ENCODE measurements around the gene GBE1. TPM values are rescaled to one million over a fixed set of nuclear protein-coding genes. Genes with fewer than 3 reads are reported as not detected.
A peak's percentile ranks its signal among the peaks of the same experiment; 100 is the strongest.

Gene GBE1
- total and polyA plus RNA-seq, 2 donors (not counting 1 experiment from before 2014, with no cell fraction given): 153 to 232 TPM

DNA sequence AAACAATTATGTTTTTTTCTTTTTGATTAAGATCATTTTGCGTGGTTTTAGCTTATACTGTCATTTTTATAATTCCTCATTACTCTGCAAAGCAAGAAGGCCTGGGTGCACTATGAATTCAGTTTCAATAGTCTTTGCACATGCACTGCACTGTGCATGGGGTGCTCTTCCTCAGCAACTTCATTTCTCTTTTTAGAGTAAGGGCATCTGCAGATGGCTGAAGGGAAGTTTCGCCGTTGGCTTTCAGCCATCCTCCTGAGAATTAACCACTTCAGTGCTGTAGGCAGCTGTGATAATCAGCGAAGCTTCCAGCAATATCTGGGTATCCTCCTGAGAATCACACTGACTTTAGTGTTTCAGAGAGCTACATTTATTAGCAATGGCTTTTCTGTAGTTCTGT is 284.8 kb downstream of the GBE1 start:
- H2AFZ ChIP-seq (ENCODE audit: low read length): no peak overlapping the region
- no peaks in the 10 kb centered on the region for H3K4me1 ChIP-seq (ENCODE audit: control insufficient read depth, extremely low read depth, insufficient read depth, low read length)
- no peaks in the 10 kb centered on the region for H4K20me1 ChIP-seq (ENCODE audit: control insufficient read depth, extremely low read depth, insufficient read depth, low read length)
- H3K4me2 ChIP-seq (ENCODE audit: extremely low read depth, insufficient read depth, low read length): no peak overlapping the region
- H3K4me3 ChIP-seq (replicated peaks in 1 of 4; ENCODE audit: control extremely low read depth in 1 of 4, insufficient read depth in 1 of 4, low read depth in 3 of 4, low read length in 4 of 4): no peak overlapping the region
- no peak for DNase-seq (ENCODE audit: low read depth in 2 of 2)
- H3K79me2 ChIP-seq (ENCODE audit: control insufficient read depth, insufficient read depth, low read length): no peaks in the 10 kb centered on the region
- H3K27ac ChIP-seq (ENCODE audit: insufficient read depth, low read length): no peak overlapping the region
- H3K9me3 ChIP-seq (ENCODE audit: control insufficient read depth, insufficient read depth, low read depth, low read length): no peaks in the 10 kb centered on the region
- H3K27me3 ChIP-seq (ENCODE audit: control insufficient read depth, insufficient read depth, low read length): no peaks in the 10 kb centered on the region
- no peak overlapping the region for H3K9ac ChIP-seq (ENCODE audit: insufficient read depth, low read length)
- no peaks in the 10 kb centered on the region for H3K36me3 ChIP-seq (ENCODE audit: control insufficient read depth, insufficient read depth, low read length)
- TF ChIP-seq, protein P1, sequence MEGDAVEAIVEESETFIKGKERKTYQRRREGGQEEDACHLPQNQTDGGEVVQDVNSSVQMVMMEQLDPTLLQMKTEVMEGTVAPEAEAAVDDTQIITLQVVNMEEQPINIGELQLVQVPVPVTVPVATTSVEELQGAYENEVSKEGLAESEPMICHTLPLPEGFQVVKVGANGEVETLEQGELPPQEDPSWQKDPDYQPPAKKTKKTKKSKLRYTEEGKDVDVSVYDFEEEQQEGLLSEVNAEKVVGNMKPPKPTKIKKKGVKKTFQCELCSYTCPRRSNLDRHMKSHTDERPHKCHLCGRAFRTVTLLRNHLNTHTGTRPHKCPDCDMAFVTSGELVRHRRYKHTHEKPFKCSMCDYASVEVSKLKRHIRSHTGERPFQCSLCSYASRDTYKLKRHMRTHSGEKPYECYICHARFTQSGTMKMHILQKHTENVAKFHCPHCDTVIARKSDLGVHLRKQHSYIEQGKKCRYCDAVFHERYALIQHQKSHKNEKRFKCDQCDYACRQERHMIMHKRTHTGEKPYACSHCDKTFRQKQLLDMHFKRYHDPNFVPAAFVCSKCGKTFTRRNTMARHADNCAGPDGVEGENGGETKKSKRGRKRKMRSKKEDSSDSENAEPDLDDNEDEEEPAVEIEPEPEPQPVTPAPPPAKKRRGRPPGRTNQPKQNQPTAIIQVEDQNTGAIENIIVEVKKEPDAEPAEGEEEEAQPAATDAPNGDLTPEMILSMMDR (conservative IDR thresholded peaks at IDR 0.05 in 1 of 2, IDR thresholded peaks at IDR 0.05 in 1 of 2; ENCODE audit: low read depth in 1 of 2, low read length in 2 of 2): no peak
- no peak for TF ChIP-seq EZH2 (IDR thresholded peaks at IDR 0.05; ENCODE audit: low read length, missing control alignments)

DNA sequence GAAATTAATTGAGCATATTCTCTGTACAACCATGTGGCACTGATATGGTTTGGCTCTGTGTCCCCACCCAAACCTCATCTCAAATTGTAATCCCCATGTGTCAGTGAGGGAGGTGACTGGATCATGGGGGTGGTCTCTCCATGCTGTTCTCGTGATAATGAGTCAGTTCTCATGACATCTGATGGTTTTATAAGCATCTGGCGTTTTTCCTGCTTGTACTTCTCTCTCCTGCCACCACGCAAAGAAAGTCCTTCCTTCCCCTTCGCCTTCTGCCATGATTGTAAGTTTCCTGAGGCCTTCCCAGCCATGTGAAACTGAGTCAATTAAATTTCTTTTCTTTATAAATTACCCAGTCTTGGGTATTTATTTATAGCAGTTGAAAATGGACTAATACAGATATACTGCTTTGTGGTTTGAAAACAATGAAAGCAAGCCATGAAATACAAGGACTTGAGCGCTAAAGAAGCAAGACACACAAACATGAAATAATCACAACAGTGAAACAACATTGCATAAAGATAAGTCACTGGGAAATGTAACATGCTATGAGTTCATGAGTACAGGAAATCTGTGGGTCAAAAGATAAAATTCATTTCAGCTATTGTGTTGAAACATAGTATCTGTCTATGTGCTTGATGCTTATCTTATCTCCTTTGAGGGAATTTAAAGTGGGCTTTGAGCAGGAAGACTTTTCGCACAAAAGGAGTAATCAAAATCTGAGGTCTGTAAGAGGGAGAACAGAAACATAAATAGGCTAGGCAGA is 288.7 kb downstream of the GBE1 start:
- Histone ChIP-seq H3K27me3 (ENCODE audit: control insufficient read depth, insufficient read depth, low read length) (no peaks in the 10 kb centered on the region), H3K4me3 (replicated peaks in 1 of 4; ENCODE audit: control extremely low read depth in 1 of 4, insufficient read depth in 1 of 4, low read depth in 3 of 4, low read length in 4 of 4) (no peak overlapping the region), H3K79me2 (ENCODE audit: control insufficient read depth, insufficient read depth, low read length) (no peaks in the 10 kb centered on the region), H3K27ac (ENCODE audit: insufficient read depth, low read length) (no peak overlapping the region), H3K9me3 (ENCODE audit: control insufficient read depth, insufficient read depth, low read depth, low read length) (no peaks in the 10 kb centered on the region), H3K4me2 (ENCODE audit: extremely low read depth, insufficient read depth, low read length) (no peak overlapping the region), H3K4me1 (ENCODE audit: control insufficient read depth, extremely low read depth, insufficient read depth, low read length) (no peaks in the 10 kb centered on the region), H3K9ac (ENCODE audit: insufficient read depth, low read length) (no peak overlapping the region), H4K20me1 (ENCODE audit: control insufficient read depth, extremely low read depth, insufficient read depth, low read length) (no peaks in the 10 kb centered on the region), H2AFZ (ENCODE audit: low read length) (no peak overlapping the region), H3K36me3 (ENCODE audit: control insufficient read depth, insufficient read depth, low read length) (no peaks in the 10 kb centered on the region)
- peak in 1 of 2 donors; percentile 60 for DNase-seq (ENCODE audit: low read depth in 2 of 2)
- TF ChIP-seq, protein P1 (conservative IDR thresholded peaks at IDR 0.05 in 1 of 2, IDR thresholded peaks at IDR 0.05 in 1 of 2; ENCODE audit: low read depth in 1 of 2, low read length in 2 of 2): no peak
- no peak for TF ChIP-seq EZH2 (IDR thresholded peaks at IDR 0.05; ENCODE audit: low read length, missing control alignments)

DNA sequence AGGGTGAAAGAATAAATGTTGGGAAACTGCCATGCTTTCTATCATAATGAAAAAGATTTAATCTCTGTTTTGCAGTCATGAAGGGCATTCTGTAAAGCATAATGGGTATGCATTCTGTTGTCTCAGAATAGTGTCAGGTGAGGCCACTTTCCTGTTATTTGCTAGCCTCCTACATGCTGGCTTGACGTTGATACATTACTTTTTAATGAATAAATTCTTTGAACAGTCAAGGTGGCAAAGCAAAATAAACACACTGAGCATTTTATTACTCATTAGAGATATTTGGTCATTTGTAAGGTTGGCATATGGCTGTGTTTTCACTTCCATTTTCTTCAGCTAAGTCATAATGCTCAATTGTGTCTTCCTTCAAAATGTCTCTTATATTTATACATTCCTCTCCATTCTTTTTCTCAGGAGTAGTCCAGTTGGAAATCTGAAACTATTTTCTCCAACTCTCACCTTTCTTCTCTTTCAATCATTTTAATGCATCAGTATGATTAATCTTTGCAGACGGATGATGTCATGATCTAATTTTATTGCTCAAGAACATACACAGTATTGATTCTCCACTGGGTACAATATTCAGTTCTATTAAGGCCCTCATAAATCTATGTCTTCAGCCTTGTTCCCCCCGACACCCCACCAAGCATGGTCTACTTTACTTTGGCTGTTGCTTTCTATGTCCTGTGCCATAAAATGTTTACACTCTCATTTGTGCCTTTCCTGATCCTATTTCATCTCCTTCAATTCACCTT is 290.7 kb downstream of the GBE1 start:
- H3K27me3 ChIP-seq (ENCODE audit: control insufficient read depth, insufficient read depth, low read length): no peaks in the 10 kb centered on the region
- no peaks in the 10 kb centered on the region for H3K9me3 ChIP-seq (ENCODE audit: control insufficient read depth, insufficient read depth, low read depth, low read length)
- TF ChIP-seq EZH2 (IDR thresholded peaks at IDR 0.05; ENCODE audit: low read length, missing control alignments): no peak
- TF ChIP-seq, protein P1 (conservative IDR thresholded peaks at IDR 0.05 in 1 of 2, IDR thresholded peaks at IDR 0.05 in 1 of 2; ENCODE audit: low read depth in 1 of 2, low read length in 2 of 2): no peak
- H4K20me1 ChIP-seq (ENCODE audit: control insufficient read depth, extremely low read depth, insufficient read depth, low read length): no peaks in the 10 kb centered on the region
- H3K9ac ChIP-seq (ENCODE audit: insufficient read depth, low read length): no peak overlapping the region
- H3K4me2 ChIP-seq (ENCODE audit: extremely low read depth, insufficient read depth, low read length): no peak overlapping the region
- peak in 1 of 2 donors; percentile 44 for DNase-seq (ENCODE audit: low read depth in 2 of 2)
- no peaks in the 10 kb centered on the region for H3K4me1 ChIP-seq (ENCODE audit: control insufficient read depth, extremely low read depth, insufficient read depth, low read length)
- H2AFZ ChIP-seq (ENCODE audit: low read length): no peak overlapping the region
- H3K27ac ChIP-seq (ENCODE audit: insufficient read depth, low read length): no peak overlapping the region
- H3K36me3 ChIP-seq (ENCODE audit: control insufficient read depth, insufficient read depth, low read length): no peaks in the 10 kb centered on the region
- no peaks in the 10 kb centered on the region for H3K79me2 ChIP-seq (ENCODE audit: control insufficient read depth, insufficient read depth, low read length)
- H3K4me3 ChIP-seq (replicated peaks in 1 of 4; ENCODE audit: control extremely low read depth in 1 of 4, insufficient read depth in 1 of 4, low read depth in 3 of 4, low read length in 4 of 4): no peak overlapping the region
